Measurements from ENCODE around the gene PCDHGB1.

- TF ChIP-seq, protein P1, sequence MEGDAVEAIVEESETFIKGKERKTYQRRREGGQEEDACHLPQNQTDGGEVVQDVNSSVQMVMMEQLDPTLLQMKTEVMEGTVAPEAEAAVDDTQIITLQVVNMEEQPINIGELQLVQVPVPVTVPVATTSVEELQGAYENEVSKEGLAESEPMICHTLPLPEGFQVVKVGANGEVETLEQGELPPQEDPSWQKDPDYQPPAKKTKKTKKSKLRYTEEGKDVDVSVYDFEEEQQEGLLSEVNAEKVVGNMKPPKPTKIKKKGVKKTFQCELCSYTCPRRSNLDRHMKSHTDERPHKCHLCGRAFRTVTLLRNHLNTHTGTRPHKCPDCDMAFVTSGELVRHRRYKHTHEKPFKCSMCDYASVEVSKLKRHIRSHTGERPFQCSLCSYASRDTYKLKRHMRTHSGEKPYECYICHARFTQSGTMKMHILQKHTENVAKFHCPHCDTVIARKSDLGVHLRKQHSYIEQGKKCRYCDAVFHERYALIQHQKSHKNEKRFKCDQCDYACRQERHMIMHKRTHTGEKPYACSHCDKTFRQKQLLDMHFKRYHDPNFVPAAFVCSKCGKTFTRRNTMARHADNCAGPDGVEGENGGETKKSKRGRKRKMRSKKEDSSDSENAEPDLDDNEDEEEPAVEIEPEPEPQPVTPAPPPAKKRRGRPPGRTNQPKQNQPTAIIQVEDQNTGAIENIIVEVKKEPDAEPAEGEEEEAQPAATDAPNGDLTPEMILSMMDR (IDR thresholded peaks at IDR 0.05) = no peak
- no peak for TF ChIP-seq POLR2A (IDR thresholded peaks at IDR 0.05)
These were observed 7.1 kb downstream of the PCDHGB1 start for GRCh38 chr5:141356950-141357349.
